ENCODE results near the gene DENND4C.

DNA sequence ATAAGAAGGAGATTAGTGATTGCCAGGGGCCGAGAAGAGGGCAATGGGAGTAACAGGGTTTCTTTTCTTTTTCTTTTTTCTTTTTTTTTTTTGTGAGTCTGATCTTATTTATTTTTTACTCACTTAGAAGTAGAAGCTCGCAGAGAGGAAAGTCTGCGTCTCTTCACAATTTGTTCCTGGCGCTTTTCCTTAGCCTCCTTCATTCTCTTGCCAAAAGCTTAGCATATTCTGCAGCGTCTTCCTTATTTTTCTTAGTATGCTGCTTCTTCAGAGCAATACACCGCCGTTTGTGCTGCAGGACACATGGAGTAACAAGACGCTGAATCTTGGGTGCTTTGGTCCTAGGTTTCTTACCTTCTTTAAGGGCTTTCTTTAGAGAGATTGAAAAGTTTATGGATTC is 30.3 kb upstream of the DENND4C start:
- TF ChIP-seq, protein P1, sequence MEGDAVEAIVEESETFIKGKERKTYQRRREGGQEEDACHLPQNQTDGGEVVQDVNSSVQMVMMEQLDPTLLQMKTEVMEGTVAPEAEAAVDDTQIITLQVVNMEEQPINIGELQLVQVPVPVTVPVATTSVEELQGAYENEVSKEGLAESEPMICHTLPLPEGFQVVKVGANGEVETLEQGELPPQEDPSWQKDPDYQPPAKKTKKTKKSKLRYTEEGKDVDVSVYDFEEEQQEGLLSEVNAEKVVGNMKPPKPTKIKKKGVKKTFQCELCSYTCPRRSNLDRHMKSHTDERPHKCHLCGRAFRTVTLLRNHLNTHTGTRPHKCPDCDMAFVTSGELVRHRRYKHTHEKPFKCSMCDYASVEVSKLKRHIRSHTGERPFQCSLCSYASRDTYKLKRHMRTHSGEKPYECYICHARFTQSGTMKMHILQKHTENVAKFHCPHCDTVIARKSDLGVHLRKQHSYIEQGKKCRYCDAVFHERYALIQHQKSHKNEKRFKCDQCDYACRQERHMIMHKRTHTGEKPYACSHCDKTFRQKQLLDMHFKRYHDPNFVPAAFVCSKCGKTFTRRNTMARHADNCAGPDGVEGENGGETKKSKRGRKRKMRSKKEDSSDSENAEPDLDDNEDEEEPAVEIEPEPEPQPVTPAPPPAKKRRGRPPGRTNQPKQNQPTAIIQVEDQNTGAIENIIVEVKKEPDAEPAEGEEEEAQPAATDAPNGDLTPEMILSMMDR (IDR thresholded peaks at IDR 0.05 in 8 of 11, conservative IDR thresholded peaks at IDR 0.05 in 3 of 11), result no peak
- no peak for TF ChIP-seq POLR2A (IDR thresholded peaks at IDR 0.05)
